Heart left ventricle (tissue), 16 donors: ENCODE measurements around the gene ZBTB5. TPM values are rescaled to one million over a fixed set of nuclear protein-coding genes. Genes with fewer than 3 reads are reported as not detected.

Source experiments
- ATAC-seq, 4 donors: fragments of 200-7000 bp; cut with Tn5 transposase; one replicate each; pipeline ENCODE4 v1.9.1; 2020 to 2022; ENCODE audit warnings: moderate library complexity in 4 of 4, mild to moderate bottlenecking in 3 of 4, moderate number of reproducible peaks in 1 of 4
- DNase-seq, 5 donors: peaks; one replicate each; pipeline ENCODE4 v3.0.0-alpha.2; 2020
- H3K27ac ChIP-seq, 12 donors: fragments of 200-600 bp; sonication (generic) in 4 of 12; one replicate each; pipeline versions ENCODE4 v1.5.0 to v1.8.0; 2016 to 2022; ENCODE audit warnings: mild to moderate bottlenecking in 2 of 12
- H3K27me3 ChIP-seq, 9 donors: fragments of 200-600 bp; sonication (generic) in 2 of 9; one replicate each; pipeline versions ENCODE4 v1.5.1 to v1.8.0; 2016 to 2022; ENCODE audit warnings: mild to moderate bottlenecking in 3 of 9
- H3K36me3 ChIP-seq, 9 donors: fragments of 200-600 bp; sonication (generic) in 2 of 9; one replicate each; pipeline versions ENCODE4 v1.5.0 to v1.8.0; 2018 to 2022; ENCODE audit warnings: mild to moderate bottlenecking in 2 of 9
- H3K4me1 ChIP-seq, 12 donors: fragments of 200-600 bp; sonication (generic) in 4 of 12; one replicate each; pipeline versions ENCODE4 v1.5.0 to v1.8.0; 2016 to 2022; ENCODE audit warnings: mild to moderate bottlenecking in 3 of 12
- H3K4me3 ChIP-seq, 12 donors: fragments of 200-600 bp; sonication (generic) in 4 of 12; one replicate each; pipeline versions ENCODE4 v1.5.0 to v1.8.0; 2017 to 2022; ENCODE audit warnings: mild to moderate bottlenecking in 9 of 12, moderate library complexity in 4 of 12
- H3K9me3 ChIP-seq, 12 donors: fragments of 200-600 bp; sonication (generic) in 4 of 12; one replicate each; pipeline versions ENCODE4 v1.5.0 to v1.8.0; 2016 to 2022; ENCODE audit warnings: mild to moderate bottlenecking in 1 of 12
- CTCF ChIP-seq, 12 donors: fragments of 200-600 bp; sonication (generic) in 4 of 12; IDR thresholded peaks; one replicate each; pipeline versions ENCODE4 v1.5.0 to v1.8.0; 2018 to 2022; ENCODE audit warnings: antibody characterized with exemption in 12 of 12, mild to moderate bottlenecking in 5 of 12
- POLR2A ChIP-seq, 2 donors: fragments of 450-650 bp; IDR thresholded peaks; one replicate each; pipeline ENCODE4 v1.6.1; 2017; ENCODE audit warnings: antibody characterized with exemption in 2 of 2, mild to moderate bottlenecking in 2 of 2, moderate library complexity in 2 of 2
- WGBS, 4 donors: extraction: QIAGEN DNeasy Blood & Tissue Kit in 2 of 4; methylation state at CpG; one replicate each; pipeline versions ENCODE4 v1.1.5 to v1.1.7; 2013 to 2018; 5-methylcytosine and 5-hydroxymethylcytosine counted together
- intact Hi-C, 10 donors: fragments of 100-400 bp; cut with DNase I; formaldehyde crosslinking; loops; one replicate each; pipeline versions ENCODE4 v1.11.1 to v1.14.2; 2022
- polyA plus RNA-seq, 2 donors: library from polyadenylated mRNA; stranded (reverse); fragments of 200-250 nt; gene quantifications; one replicate each; pipeline ENCODE4 v1.2.3, GENCODE V29; 2013
- total RNA-seq, 9 donors: library from RNA; depleted of rRNA in 2 of 9; stranded (reverse); fragments of >200 nt in 2 of 9; fragmentation: NEBNext Ultra II Directional in 3 of 9; extraction: Animal tissue kit (Norgen Biotek cat#: 25700) in 3 of 9; gene quantifications; one replicate each; pipeline versions ENCODE4 v1.1.0 to v1.2.4, GENCODE V29; 2016 to 2023
- donor health status: ischemic (EF 13 %, LVEDD 7.1; RV severe dilation, severe dysfunction).
- donor health status: healthy with polysubstance abuse.
- donor health status: DM: no; HTN: yes; CAD: no.
- donor health status: DM: no; HTN: no; CAD: no.
- donor health status: ischemic (EF 25% LVEDD 6.9; RV normal size, moderate dysfunction).
- donor health status: ischemic (EF 25% LVEDD 5.7; RV mildly dilated, moderate dysfunction).
- donor health status: healthy.
- donor health status: DM: yes; HTN: yes; CAD: no.
- donor health status: ischemic (EF 35%, LVEDD 5.7; RV mildly dilated, moderate dysfunction).
- donor health status: nonischemic (EF 11% LVEDD 7.7; RV severe dilation, severe dysfunction).
- donor health status: DM: yes; HTN: yes; CAD: no.
- donor health status: PGD.
- donor health status: ischemic (EF 29% LVEDD 5.4; RV normal size, mild dysfunction).
- donor health status: nonischemic (EF 23%, LVEDD 6.1; RV moderate dilation, normal function).

The ZBTB5 gene
- total and polyA plus RNA-seq, 11 donors, result 1.8 to 8.0 (median 6.3) TPM

GRCh38 chr9:37436540-37436939, 28.7 kb downstream of the ZBTB5 start:
- peaks cover 0 to 54% (median 17%) of the 10 kb centered on the region in 12 donors for H3K4me1 ChIP-seq
- 56 to 62% (median 58%) methylated on average over 5 of the region's 5 CpGs for WGBS, 4 donors

GRCh38 chr9:37433867-37434371, 31.3 kb downstream of the ZBTB5 start:
- peak in 1 of 5 donors; percentile 42 for DNase-seq
- Histone ChIP-seq H3K4me1 (peaks cover 0 to 49% (median 17%) of the 10 kb centered on the region in 12 donors), H3K4me3 (no peak overlapping the region), H3K27me3 (no peaks in the 10 kb centered on the region), H3K36me3 (peaks cover 0 to 100% (median 89%) of the 10 kb centered on the region in 9 donors), H3K9me3 (no peaks in the 10 kb centered on the region), H3K27ac (peak overlapping the region in 1 of 12 donors; percentile 7)
- ATAC-seq, result peak in 2 of 4 donors; percentile 9 to 23
- 47 to 69% (median 57%) methylated on average over 6 to 7 of the region's 7 CpGs for WGBS, 4 donors
- intact Hi-C loops, result no loop called here
- TF ChIP-seq POLR2A (IDR thresholded peaks at IDR 0.05), result no peak
- TF ChIP-seq CTCF (IDR thresholded peaks at IDR 0.05), result no peak

More at GRCh38 chr9:37436540-37436939, 28.7 kb downstream of the ZBTB5 start:
- TF ChIP-seq CTCF (IDR thresholded peaks at IDR 0.05), result no peak
- no peak for TF ChIP-seq POLR2A (IDR thresholded peaks at IDR 0.05)
- peak overlapping the region in 3 of 12 donors; percentile 18 to 39 (median 24) for H3K27ac ChIP-seq
- H3K4me3 ChIP-seq, result no peak overlapping the region
- peak; percentile 56 to 74 (median 70) for ATAC-seq
- H3K9me3 ChIP-seq, result no peaks in the 10 kb centered on the region
- H3K36me3 ChIP-seq, result peaks cover 0 to 100% (median 91%) of the 10 kb centered on the region in 9 donors
- peak in 4 of 5 donors; percentile 36 to 74 (median 44) for DNase-seq
- no peaks in the 10 kb centered on the region for H3K27me3 ChIP-seq
- intact Hi-C loops, result no loop called here

- DNase-seq, result no peak
- H3K9me3 ChIP-seq, result no peaks in the 10 kb centered on the region
- intact Hi-C loops, result no loop called here
- peaks cover 0 to 100% (median 89%) of the 10 kb centered on the region in 9 donors for H3K36me3 ChIP-seq
- H3K4me3 ChIP-seq, result no peak overlapping the region
- no peak overlapping the region for H3K27ac ChIP-seq
- H3K27me3 ChIP-seq, result no peaks in the 10 kb centered on the region
- no peak for ATAC-seq
- H3K4me1 ChIP-seq, result peaks cover 0 to 32% (median 11%) of the 10 kb centered on the region in 12 donors
- no peak for TF ChIP-seq POLR2A (IDR thresholded peaks at IDR 0.05)
- no peak for TF ChIP-seq CTCF (IDR thresholded peaks at IDR 0.05)
- WGBS, 4 donors, result 88 to 93% (median 89%) methylated on average over 6 of the region's 6 CpGs
Observed at GRCh38 chr9:37432020-37432419, 33.2 kb downstream of the ZBTB5 start.

GRCh38 chr9:37430841-37431597, 34.2 kb downstream of the ZBTB5 start:
- peaks cover 0 to 25% (median 11%) of the 10 kb centered on the region in 12 donors for H3K4me1 ChIP-seq
- no peak for TF ChIP-seq POLR2A (IDR thresholded peaks at IDR 0.05)
- no peak for TF ChIP-seq CTCF (IDR thresholded peaks at IDR 0.05)
- intact Hi-C loops, result loop anchor here in 1 of 10 donors (2.0 kb wide), 1 partner anchor 20 kb away; no protein-coding TSS in a partner anchor
- H3K9me3 ChIP-seq, result no peaks in the 10 kb centered on the region
- ATAC-seq (peak in 3 of 4 donors; percentile 5 to 25 (median 14)), DNase-seq (no peak)
- 75 to 84% (median 81%) methylated on average over 10 to 14 of the region's 14 CpGs for WGBS, 4 donors
- H3K36me3 ChIP-seq, result peaks cover 0 to 100% (median 89%) of the 10 kb centered on the region in 9 donors
- no peak overlapping the region for H3K27ac ChIP-seq
- no peak overlapping the region for H3K4me3 ChIP-seq
- H3K27me3 ChIP-seq, result no peaks in the 10 kb centered on the region
